Type B pancreatic cell (in vitro differentiated cells): ENCODE data around the gene ARPP19. TPM values are rescaled to one million over a fixed set of nuclear protein-coding genes. Genes with fewer than 3 reads are reported as not detected.
A peak's percentile ranks its signal among the peaks of the same experiment; 100 is the strongest.

ENCODE experiments used
- DNase-seq: peaks from one replicate; pipeline ENCODE4 v3.0.0; 2021; ENCODE audit warnings: mixed read lengths; ENCODE audit not compliant: unreplicated experiment; ENCODE audit errors: extremely low spot score
- H3K27ac Mint-ChIP-seq: 2 replicates; pipeline ENCODE4 v1.8.0; 2021; ENCODE audit warnings: mild to moderate bottlenecking, mixed read lengths
- H3K27me3 Mint-ChIP-seq: 2 replicates; pipeline ENCODE4 v1.8.0; 2021; ENCODE audit warnings: mixed read lengths
- H3K36me3 Mint-ChIP-seq: 2 replicates; pipeline ENCODE4 v1.8.0; 2021; ENCODE audit warnings: mixed read lengths
- H3K4me1 Mint-ChIP-seq: one replicate; pipeline ENCODE4 v1.8.0; 2021; ENCODE audit warnings: mixed read lengths; ENCODE audit not compliant: unreplicated experiment
- H3K4me3 Mint-ChIP-seq: 2 replicates; pipeline ENCODE4 v1.8.0; 2021; ENCODE audit warnings: mild to moderate bottlenecking, mixed read lengths
- H3K9me3 Mint-ChIP-seq: 2 replicates; pipeline ENCODE4 v1.8.0; 2021; ENCODE audit warnings: mixed read lengths
- total RNA-seq: library from RNA; stranded (reverse); gene quantifications from 2 replicates; pipeline ENCODE4 v1.2.1, GENCODE V29; 2021; ENCODE audit warnings: low replicate concordance
- TF ChIP-seq, protein P1 (sequence below): fragments of 200-600 bp; sonication (generic); conservative IDR thresholded peaks from 2 replicates; pipeline ENCODE4 v1.5.0; 2021; ENCODE audit warnings: antibody characterized with exemption, mild to moderate bottlenecking

ARPP19 gene
- total RNA-seq, 1 donor from 2014 or later, result 160 TPM

DNA sequence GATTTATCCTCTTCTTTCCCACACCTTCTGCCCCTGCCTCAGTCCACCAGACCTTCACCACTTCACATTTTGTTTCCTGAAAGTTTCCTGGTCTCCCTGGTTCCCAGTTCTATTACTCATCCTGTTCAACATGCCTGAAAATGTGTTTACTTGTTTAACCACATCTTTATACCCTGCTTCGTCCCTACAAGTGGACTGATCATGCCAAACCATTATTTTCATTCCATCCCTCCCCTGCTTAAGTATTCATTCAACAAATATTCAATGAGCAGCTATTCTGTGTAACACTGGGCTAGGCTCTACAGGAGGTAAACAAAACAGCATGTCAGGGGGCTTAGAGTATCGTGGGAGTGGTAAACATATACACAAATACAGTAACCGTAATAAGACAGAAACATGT lies 45.6 kb downstream of the ARPP19 start:
- no peak overlapping the region for H3K27ac Mint-ChIP-seq

DNA sequence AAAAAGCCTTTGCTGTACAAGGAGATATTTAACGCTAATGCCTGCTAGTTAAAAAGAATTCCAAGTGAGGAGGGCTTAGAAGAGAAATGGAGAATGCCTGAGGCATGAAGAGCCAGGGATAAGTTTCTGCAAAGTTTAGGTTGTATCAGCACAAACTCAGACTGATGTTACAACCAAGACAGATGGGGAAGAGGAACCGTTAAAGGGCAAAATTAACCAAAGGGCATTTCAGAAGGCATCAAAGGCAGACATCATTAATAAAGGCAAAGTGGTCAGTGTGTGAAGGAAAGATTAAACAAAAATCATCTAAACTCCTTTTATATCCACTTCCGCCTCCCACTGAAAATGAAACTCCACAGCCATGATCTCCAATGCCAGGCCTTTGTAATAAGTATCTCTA lies 47.1 kb downstream of the ARPP19 start:
- Mint-ChIP-seq H3K27me3 (peaks cover 1% of the 10 kb centered on the region), H3K36me3 (no peaks in the 10 kb centered on the region), H3K4me1 (no peaks in the 10 kb centered on the region), H3K4me3 (no peak overlapping the region), H3K27ac (no peak overlapping the region), H3K9me3 (no peaks in the 10 kb centered on the region)
- DNase-seq, result no peak
- TF ChIP-seq, protein P1, sequence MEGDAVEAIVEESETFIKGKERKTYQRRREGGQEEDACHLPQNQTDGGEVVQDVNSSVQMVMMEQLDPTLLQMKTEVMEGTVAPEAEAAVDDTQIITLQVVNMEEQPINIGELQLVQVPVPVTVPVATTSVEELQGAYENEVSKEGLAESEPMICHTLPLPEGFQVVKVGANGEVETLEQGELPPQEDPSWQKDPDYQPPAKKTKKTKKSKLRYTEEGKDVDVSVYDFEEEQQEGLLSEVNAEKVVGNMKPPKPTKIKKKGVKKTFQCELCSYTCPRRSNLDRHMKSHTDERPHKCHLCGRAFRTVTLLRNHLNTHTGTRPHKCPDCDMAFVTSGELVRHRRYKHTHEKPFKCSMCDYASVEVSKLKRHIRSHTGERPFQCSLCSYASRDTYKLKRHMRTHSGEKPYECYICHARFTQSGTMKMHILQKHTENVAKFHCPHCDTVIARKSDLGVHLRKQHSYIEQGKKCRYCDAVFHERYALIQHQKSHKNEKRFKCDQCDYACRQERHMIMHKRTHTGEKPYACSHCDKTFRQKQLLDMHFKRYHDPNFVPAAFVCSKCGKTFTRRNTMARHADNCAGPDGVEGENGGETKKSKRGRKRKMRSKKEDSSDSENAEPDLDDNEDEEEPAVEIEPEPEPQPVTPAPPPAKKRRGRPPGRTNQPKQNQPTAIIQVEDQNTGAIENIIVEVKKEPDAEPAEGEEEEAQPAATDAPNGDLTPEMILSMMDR, result no peak

More for the DNA sequence above, 45.6 kb downstream of the ARPP19 start:
- Mint-ChIP-seq H3K36me3 (no peaks in the 10 kb centered on the region), H3K4me1 (no peaks in the 10 kb centered on the region), H3K9me3 (no peaks in the 10 kb centered on the region), H3K27me3 (peaks cover 16% of the 10 kb centered on the region), H3K4me3 (no peak overlapping the region)
- TF ChIP-seq, protein P1, result no peak
- no peak for DNase-seq

DNA sequence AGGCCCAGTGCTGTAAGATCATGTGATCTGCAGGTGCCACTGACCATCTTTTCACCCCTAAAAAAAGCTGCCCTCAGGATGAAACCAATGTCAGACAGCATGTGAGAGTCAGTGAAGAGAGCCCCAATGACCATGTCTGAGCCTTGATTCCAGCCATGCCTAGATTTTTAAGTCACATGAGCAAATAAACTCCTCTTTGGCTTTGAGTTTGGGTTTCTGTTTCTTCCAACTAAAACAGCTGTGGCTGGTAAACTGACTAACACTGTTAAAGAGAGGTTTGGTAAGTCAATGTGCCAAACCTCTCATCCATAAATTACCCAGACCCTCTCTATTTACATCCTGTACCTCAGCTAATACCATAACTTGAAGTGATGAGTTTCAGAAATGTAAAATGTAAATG lies 48.4 kb downstream of the ARPP19 start:
- DNase-seq, result no peak
- no peaks in the 10 kb centered on the region for H3K4me1 Mint-ChIP-seq
- H3K36me3 Mint-ChIP-seq, result no peaks in the 10 kb centered on the region
- H3K9me3 Mint-ChIP-seq, result no peaks in the 10 kb centered on the region
- no peak overlapping the region for H3K4me3 Mint-ChIP-seq
- H3K27me3 Mint-ChIP-seq, result no peaks in the 10 kb centered on the region
- TF ChIP-seq, protein P1, result no peak
- H3K27ac Mint-ChIP-seq, result no peak overlapping the region

DNA sequence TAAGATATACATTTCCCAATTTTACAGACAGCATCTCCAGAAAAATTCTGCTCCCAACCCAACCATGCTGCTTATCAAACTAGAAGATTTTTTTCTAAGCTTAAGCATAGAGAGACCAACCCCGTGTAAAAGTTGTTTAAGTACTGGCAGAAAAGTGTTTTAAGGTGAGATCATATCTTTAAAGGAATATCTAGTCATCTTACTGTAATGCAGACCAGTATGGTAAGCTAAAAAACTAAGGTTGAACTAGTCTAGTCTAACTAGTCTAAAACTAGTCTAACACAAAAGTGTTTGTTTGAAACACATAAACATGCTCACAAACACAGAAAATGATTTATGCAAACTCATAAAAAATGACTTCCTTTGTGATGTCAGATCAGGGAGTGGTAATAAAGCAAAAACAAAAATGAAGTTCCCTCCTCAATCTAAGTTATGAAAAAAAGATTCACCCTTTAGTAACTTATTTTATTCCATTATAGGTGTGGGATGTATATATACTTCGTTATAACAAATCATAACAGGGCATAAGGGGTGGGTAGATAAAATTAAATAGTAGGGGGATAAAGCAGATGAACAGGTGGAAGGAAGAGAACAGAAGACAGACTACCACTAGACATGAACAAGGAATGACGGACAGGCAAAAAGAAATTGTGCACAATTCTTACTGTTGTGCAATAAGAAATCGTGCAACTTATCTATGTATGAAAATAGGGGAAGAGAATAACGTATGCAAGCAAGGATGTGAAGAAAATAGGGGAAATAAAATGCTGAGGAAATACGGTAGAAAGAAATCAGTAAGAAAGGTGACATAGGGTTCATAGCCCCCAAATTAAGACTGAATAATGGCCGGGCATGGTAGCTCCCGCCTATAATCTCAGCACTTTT lies 50.1 kb downstream of the ARPP19 start:
- no peaks in the 10 kb centered on the region for H3K36me3 Mint-ChIP-seq
- TF ChIP-seq, protein P1, result no peak

DNA sequence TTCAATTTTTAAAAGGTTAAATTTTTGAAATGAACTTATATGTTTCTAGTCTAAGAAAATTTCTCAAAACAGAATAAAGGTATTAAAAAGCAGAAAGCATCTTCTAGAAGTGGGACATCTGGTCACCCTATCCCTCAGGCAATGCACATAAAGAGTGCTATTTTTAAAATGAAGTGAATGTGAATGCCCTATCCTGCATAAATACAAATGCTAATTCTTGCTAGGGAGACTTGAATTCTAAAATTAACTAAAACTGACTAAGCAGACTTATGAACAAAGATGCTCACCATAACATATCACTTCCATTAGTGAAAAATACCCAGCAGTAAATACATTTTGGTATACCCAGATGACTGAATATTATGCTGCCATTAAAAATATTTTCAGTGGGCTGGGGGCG lies 51.8 kb downstream of the ARPP19 start:
- no peak overlapping the region for H3K27ac Mint-ChIP-seq
- no peaks in the 10 kb centered on the region for H3K4me1 Mint-ChIP-seq
- no peak for DNase-seq
- H3K9me3 Mint-ChIP-seq, result no peaks in the 10 kb centered on the region
- no peaks in the 10 kb centered on the region for H3K36me3 Mint-ChIP-seq
- TF ChIP-seq, protein P1, result no peak
- no peak overlapping the region for H3K4me3 Mint-ChIP-seq
- no peaks in the 10 kb centered on the region for H3K27me3 Mint-ChIP-seq

More for the DNA sequence above, 50.1 kb downstream of the ARPP19 start:
- Mint-ChIP-seq H3K27ac (peak overlapping the region; percentile 74), H3K9me3 (no peaks in the 10 kb centered on the region), H3K27me3 (no peaks in the 10 kb centered on the region), H3K4me3 (no peak overlapping the region), H3K4me1 (no peaks in the 10 kb centered on the region)
- DNase-seq, result no peak
